Stomach (tissue), 4 donors: ENCODE data around the gene IFNA17.

Experiments
- CTCF ChIP-seq, 7 experiments: fragments of 450-650 bp in 4 of 7; fragments of 200-600 bp in 3 of 7; sonication (generic) in 3 of 7; IDR thresholded peaks; one replicate each; pipeline ENCODE4 v1.5.1; 2016 to 2019; ENCODE audit warnings: antibody characterized with exemption in 7 of 7, control low read depth in 2 of 7, mild to moderate bottlenecking in 1 of 7
- EP300 ChIP-seq: sonication (generic); formaldehyde crosslinking; IDR thresholded peaks from one replicate; pipeline ENCODE4 v1.6.1; 2017; ENCODE audit warnings: antibody characterized with exemption

- TF ChIP-seq CTCF (IDR thresholded peaks at IDR 0.05) (no peak), EP300 (no peak)
Observed at GRCh38 chr9:21234153-21234687, 6.2 kb upstream of the IFNA17 start.
